H4 (cell line): Measurements from ENCODE around the gene FGFR3. TPM values are rescaled to one million over a fixed set of nuclear protein-coding genes. Genes with fewer than 3 reads are reported as not detected.
"Not testable (repeated sequence)": the region's sequence is repeated elsewhere in the genome, so short reads cannot be mapped to it uniquely, and the experiment has no call there.

Experiments
- DNase-seq: peaks from one replicate; pipeline ENCODE4 v3.0.0-alpha.2; 2015; ENCODE audit warnings: low spot score
- total RNA-seq: library from RNA; depleted of rRNA; stranded (reverse); fragments of >200 nt; shearing (Covaris generic); gene quantifications from 2 replicates; pipeline ENCODE4 v1.2.3, GENCODE V29; 2014; rRNA removed

FGFR3 gene
- total RNA-seq, 1 experiment from 2014 or later: 1.7 TPM

GRCh38 chr4:1842339-1842895, 49.3 kb downstream of the FGFR3 start:
- DNase-seq: no peak

GRCh38 chr4:1842993-1843448, 49.9 kb downstream of the FGFR3 start:
- no peak for DNase-seq

GRCh38 chr4:1843852-1844251, 50.8 kb downstream of the FGFR3 start:
- DNase-seq: no peak

- DNase-seq: not testable (repeated sequence)
Measured at GRCh38 chr4:1844618-1845017, 51.5 kb downstream of the FGFR3 start.

GRCh38 chr4:1846580-1846979, 53.5 kb downstream of the FGFR3 start:
- DNase-seq: no peak

GRCh38 chr4:1850276-1850675, 57.2 kb downstream of the FGFR3 start:
- no peak for DNase-seq

- no peak for DNase-seq
Measured at GRCh38 chr4:1851160-1851559, 58.1 kb downstream of the FGFR3 start.

GRCh38 chr4:1851575-1852410, 58.7 kb downstream of the FGFR3 start:
- DNase-seq: no peak

GRCh38 chr4:1852904-1853623, 60.0 kb downstream of the FGFR3 start:
- no peak for DNase-seq

GRCh38 chr4:1854752-1855151, 61.7 kb downstream of the FGFR3 start:
- DNase-seq: no peak

- DNase-seq: no peak
Measured at GRCh38 chr4:1855333-1856070, 62.4 kb downstream of the FGFR3 start.

- peak; percentile 95 for DNase-seq
Measured at GRCh38 chr4:1856071-1856942, 63.2 kb downstream of the FGFR3 start, which contains the start of gene LETM1. Gene LETM1 (minus strand): TSS chr4:1856156. CDS start chr4:1855950, 206 bp downstream.

- no peak for DNase-seq
Measured at GRCh38 chr4:1856943-1857699, 64.0 kb downstream of the FGFR3 start.

GRCh38 chr4:1857931-1858330, 64.8 kb downstream of the FGFR3 start:
- no peak for DNase-seq

Other genes starting within 250 kb of the FGFR3 start
- 0.04 and 0.46 TPM in 2 replicates for gene FAM53A, start 109.0 kb upstream of the FGFR3 start, total RNA-seq
- 165 and 185 TPM in 2 replicates for gene SLBP, start 81.0 kb upstream of the FGFR3 start, total RNA-seq
- 18.4 and 30.7 TPM in 2 replicates for gene TMEM129, start 72.0 kb upstream of the FGFR3 start, total RNA-seq
- gene TACC3, start 71.8 kb upstream of the FGFR3 start, total RNA-seq: 22.3 and 22.6 TPM in 2 replicates
- 37.7 and 42.6 TPM in 2 replicates for gene LETM1, start 62.9 kb downstream of the FGFR3 start, total RNA-seq
- gene NSD2, start 78.1 kb downstream of the FGFR3 start, total RNA-seq: 48.0 and 53.5 TPM in 2 replicates
- gene NELFA, start 215.7 kb downstream of the FGFR3 start, total RNA-seq: 17.9 and 22.0 TPM in 2 replicates